HepG2 (cell line): ENCODE results near the gene SMPD1. TPM values are rescaled to one million over a fixed set of nuclear protein-coding genes. Genes with fewer than 3 reads are reported as not detected.
A peak's percentile ranks its signal among the peaks of the same experiment; 100 is the strongest.

ENCODE experiments used
- ATAC-seq: fragments of 200-7000 bp; cut with Tn5 transposase; 3 replicates; pipeline ENCODE4 v1.9.1; 2020; ENCODE audit warnings: mild to moderate bottlenecking, moderate library complexity
- BruUV-seq: library from RNA; stranded (reverse); fragments of 400-500 nt; replicated peaks from 2 replicates; lab custom pipeline; 2021; lab: Mats Ljungman, UMichigan
- CTCF ChIA-PET: fragments of 300-600 bp; formaldehyde crosslinking; extraction: SDS; loops from one replicate; lab custom pipeline; 2021; ENCODE audit warnings: low total read pairs, inconsistent platforms, low intra/inter-chr PET ratio; lab: Yijun Ruan, JAX
- POLR2A ChIA-PET: fragments of 350-600 bp; sonication (Branson Sonifier 250); formaldehyde crosslinking; loops from one replicate; lab custom pipeline; 2020; ENCODE audit warnings: antibody characterized with exemption, inconsistent platforms; lab: Yijun Ruan, JAX
- DNase-seq: peaks from one replicate; pipeline ENCODE4 v3.0.0-alpha.2; 2015; ENCODE audit warnings: low spot score
- FAIRE-seq: peaks from 3 replicates; lab custom pipeline; 2011; peaks lifted over from hg19 to GRCh38; lab: Jason Lieb, UNC
- H2AFZ ChIP-seq: one replicate; pipeline ENCODE4 v1.6.1; 2011; ENCODE audit warnings: low read length, inconsistent platforms
- H3K27ac ChIP-seq: fragments of 300-600 bp; 3 replicates; pipeline ENCODE4 v1.8.0; 2011; ENCODE audit warnings: mixed run types, mild to moderate bottlenecking, mixed read lengths, low read length, inconsistent platforms; ENCODE audit not compliant: insufficient read depth; ENCODE audit errors: extremely low read length
- H3K27me3 ChIP-seq, 2 experiments: fragments of 200-600 bp in 1 of 2; 2 replicates in 1 of 2; 3 replicates in 1 of 2; pipeline versions ENCODE4 v1.6.0 to v1.8.0; 2011; ENCODE audit warnings: low read length in 2 of 2, mild to moderate bottlenecking in 2 of 2, moderate library complexity in 2 of 2, inconsistent platforms in 1 of 2; ENCODE audit not compliant: insufficient read depth in 2 of 2, control insufficient read depth in 1 of 2
- H3K36me3 ChIP-seq, 2 experiments: fragments of 200-600 bp in 1 of 2; replicated peaks in 1 of 2; 2 replicates in 1 of 2; 3 replicates in 1 of 2; pipeline versions ENCODE4 v1.5.1 to v1.8.0; 2011; ENCODE audit warnings: low read length in 2 of 2, inconsistent platforms in 1 of 2; ENCODE audit not compliant: insufficient read depth in 2 of 2, control insufficient read depth in 1 of 2
- H3K4me1 ChIP-seq: 2 replicates; pipeline ENCODE4 v1.5.1; 2012; ENCODE audit warnings: low read length, inconsistent platforms; ENCODE audit not compliant: insufficient read depth
- H3K4me2 ChIP-seq: 2 replicates; pipeline ENCODE4 v1.6.0; 2011; ENCODE audit warnings: low read depth, low read length, inconsistent platforms
- H3K4me3 ChIP-seq, 3 experiments: fragments of 200-600 bp in 1 of 3; sonication (generic), shearing (Covaris generic) in 1 of 3; replicated peaks in 1 of 3; 2 replicates each; pipeline ENCODE4 v1.5.1; 2011 to 2016; ENCODE audit warnings: low read length in 3 of 3, inconsistent platforms in 2 of 3, low read depth in 2 of 3, mild to moderate bottlenecking in 2 of 3, control low read depth in 1 of 3, mixed read lengths in 1 of 3; ENCODE audit not compliant: insufficient read depth in 1 of 3
- H3K79me2 ChIP-seq: one replicate; pipeline ENCODE4 v1.6.1; 2011; ENCODE audit warnings: low read length, inconsistent platforms; ENCODE audit not compliant: insufficient read depth
- H3K9ac ChIP-seq: 2 replicates; pipeline ENCODE4 v1.6.0; 2011; ENCODE audit warnings: mild to moderate bottlenecking, low read depth, low read length, inconsistent platforms; ENCODE audit not compliant: insufficient read depth
- H3K9me3 ChIP-seq: 2 replicates; pipeline ENCODE4 v1.5.1; 2012; ENCODE audit warnings: mild to moderate bottlenecking, low read length
- H4K20me1 ChIP-seq: 2 replicates; pipeline ENCODE4 v1.6.0; 2011; ENCODE audit warnings: inconsistent platforms, mild to moderate bottlenecking, low read length, moderate library complexity; ENCODE audit not compliant: insufficient read depth
- AGO2 ChIP-seq: fragments of 200-400 bp; formaldehyde crosslinking; optimal IDR thresholded peaks from 2 replicates; pipeline ENCODE3; 2017; ENCODE audit warnings: mild to moderate bottlenecking, low read depth, low read length, moderate library complexity
- MXD4 ChIP-seq: IDR thresholded peaks from 2 replicates; pipeline ENCODE4 v1.6.1; 2016; ENCODE audit warnings: mild to moderate bottlenecking, missing biosample characterization, missing genetic modification reagents
- MYC ChIP-seq: sonication (generic); formaldehyde crosslinking; IDR thresholded peaks from 2 replicates; pipeline ENCODE4 v1.9.0; 2021; ENCODE audit warnings: missing genetic modification reagents, borderline replicate concordance
- NONO ChIP-seq, 2 experiments: fragments of 450-650 bp in 1 of 2; sonication (generic) in 1 of 2; formaldehyde crosslinking in 1 of 2; IDR thresholded peaks in 1 of 2; conservative IDR thresholded peaks in 1 of 2; 2 replicates each; pipeline versions ENCODE4 v1.6.1 to v1.8.0; 2017 to 2022; ENCODE audit warnings: mild to moderate bottlenecking in 1 of 2, missing genetic modification reagents in 1 of 2, moderate library complexity in 1 of 2
- PCBP2 ChIP-seq: fragments of 200-400 bp; formaldehyde crosslinking; optimal IDR thresholded peaks from 2 replicates; pipeline ENCODE3; 2018; ENCODE audit warnings: low read length, low read depth; ENCODE audit not compliant: poor library complexity, severe bottlenecking
- RXRB ChIP-seq: IDR thresholded peaks from 2 replicates; pipeline ENCODE4 v1.6.1; 2016; ENCODE audit warnings: borderline replicate concordance, missing genetic modification reagents, missing compliant biosample characterization
- ZBTB40 ChIP-seq, 2 experiments: fragments of 450-650 bp in 1 of 2; sonication (generic) in 1 of 2; formaldehyde crosslinking in 1 of 2; IDR thresholded peaks; 2 replicates each; pipeline versions ENCODE4 v1.6.1 to v1.8.0; 2016 to 2022; ENCODE audit warnings: antibody characterized with exemption in 1 of 2, mild to moderate bottlenecking in 1 of 2, missing genetic modification reagents in 1 of 2
- ZBTB7B ChIP-seq: sonication (generic); formaldehyde crosslinking; IDR thresholded peaks from 2 replicates; pipeline ENCODE4 v1.4.0; 2020; ENCODE audit warnings: missing genetic modification reagents
- ZFP36 ChIP-seq: fragments of 150-350 bp; IDR thresholded peaks from 2 replicates; pipeline ENCODE4 v1.6.1; 2018; ENCODE audit warnings: borderline replicate concordance, low read length, low read depth; ENCODE audit not compliant: partially characterized antibody
- ZNF253 ChIP-seq: sonication (generic); formaldehyde crosslinking; IDR thresholded peaks from 2 replicates; pipeline ENCODE4 v1.8.0; 2022; ENCODE audit warnings: mild to moderate bottlenecking, missing genetic modification reagents, borderline replicate concordance
- ZNF337 ChIP-seq: sonication (generic); formaldehyde crosslinking; IDR thresholded peaks from 2 replicates; pipeline ENCODE4 v1.5.1; 2020; ENCODE audit warnings: missing genetic modification reagents, low read depth, mild to moderate bottlenecking, borderline replicate concordance
- ZNF33A ChIP-seq: sonication (generic); formaldehyde crosslinking; IDR thresholded peaks from 2 replicates; pipeline ENCODE4 v1.5.1; 2020; ENCODE audit warnings: missing genetic modification reagents, mild to moderate bottlenecking, moderate library complexity, borderline replicate concordance
- ZNF567 ChIP-seq: sonication (generic); formaldehyde crosslinking; IDR thresholded peaks from 2 replicates; pipeline ENCODE4 v1.8.1; 2023; ENCODE audit warnings: mild to moderate bottlenecking, missing genetic modification reagents, borderline replicate concordance
- WGBS: methylation state at CpG from one replicate; pipeline ENCODE4 v1.1.6; 2017; ENCODE audit warnings: low lambda C conversion rate; 5-methylcytosine and 5-hydroxymethylcytosine counted together
- in situ Hi-C: cut with HindIII; loops from 2 replicates; pipeline ENCODE4 v1.10.0; 2017; ENCODE audit warnings: low pct_unique_long_range_greater_than_20kb; ENCODE audit not compliant: extremely low pct_ligation_motif_present
- intact Hi-C: fragments of 100-400 bp; cut with micrococcal nuclease; formaldehyde crosslinking; loops from one replicate; pipeline ENCODE4 v1.10.0; 2022; ENCODE audit not compliant: unreplicated experiment
- polyA plus RNA-seq, 8 experiments: library from polyadenylated mRNA; depleted of rRNA in 3 of 8; stranded (reverse) in 7 of 8; unstranded in 1 of 8; fragments of >200 nt; fragmentation: Illumina TruSeq in 4 of 8; extraction: Trizol in 4 of 8; gene quantifications; 2 replicates each; pipeline versions ENCODE4 v1.2.1 to v1.2.3, GENCODE V29; 2011 to 2016; ENCODE audit warnings: low read depth in 4 of 8, missing spikeins in 1 of 8, mixed read lengths in 1 of 8; ENCODE audit not compliant: insufficient read depth in 1 of 8
- total RNA-seq, 5 experiments: library from RNA; depleted of rRNA; stranded (reverse); fragments of >200 nt; fragmentation: Illumina TruSeq; extraction: Trizol; gene quantifications; 2 replicates each; pipeline ENCODE4 v1.2.3, GENCODE V29; 2016; ENCODE audit warnings: low read depth in 1 of 5

The SMPD1 gene
- total and polyA plus RNA-seq, 2 of the 13 experiments (the other 11 are each of a cell fraction or from before 2014, with no cell fraction given), result 6.3 to 8.4 TPM

DNA sequence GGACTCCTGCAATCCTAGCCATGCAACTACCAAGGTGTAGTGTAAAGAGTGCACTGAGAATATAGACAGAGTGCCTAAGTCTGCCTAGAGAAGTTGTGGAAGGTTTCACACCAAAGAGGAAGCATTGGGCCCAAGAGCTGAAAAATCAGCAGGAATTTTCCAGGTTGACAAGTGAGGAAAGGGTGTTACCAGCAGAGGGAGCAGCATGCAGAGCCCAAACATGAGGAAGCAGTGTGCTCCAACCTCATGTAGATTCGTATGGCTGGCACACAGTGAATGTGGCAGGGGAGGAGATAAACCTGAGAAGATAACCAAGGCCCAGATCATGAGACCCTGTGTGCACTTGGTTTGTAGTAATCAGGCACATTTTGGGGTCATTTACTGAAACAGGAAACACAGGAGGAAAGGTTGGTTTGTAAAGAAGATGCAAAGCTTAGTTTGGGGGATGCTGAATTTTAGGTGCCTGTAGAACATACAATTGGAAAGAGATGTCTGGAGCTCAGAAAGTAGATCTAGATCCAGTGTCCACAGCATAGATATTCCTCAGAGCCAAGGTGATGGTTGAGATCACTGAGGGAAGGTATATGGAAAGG lies 48.8 kb downstream of the SMPD1 start (continued):
- TF ChIP-seq RXRB, result no peak
- TF ChIP-seq PCBP2, result no peak
- TF ChIP-seq MYC (CRISPR knock-in tag), result no peak
- 0 out of 2 replicates have a peak, but pooled peaks have one; percentile 56 for TF ChIP-seq MXD4 (CRISPR knock-in tag)
- no peak for TF ChIP-seq NONO (IDR thresholded peaks at IDR 0.05)
- TF ChIP-seq NONO (CRISPR knock-in tag; conservative IDR thresholded peaks at IDR 0.05), result peak; percentile 43; the same call in 1 of the 2 replicates
- no peak for TF ChIP-seq AGO2
- TF ChIP-seq ZNF253 (CRISPR knock-in tag), result no peak
- TF ChIP-seq ZNF33A (CRISPR knock-in tag), result no peak

DNA sequence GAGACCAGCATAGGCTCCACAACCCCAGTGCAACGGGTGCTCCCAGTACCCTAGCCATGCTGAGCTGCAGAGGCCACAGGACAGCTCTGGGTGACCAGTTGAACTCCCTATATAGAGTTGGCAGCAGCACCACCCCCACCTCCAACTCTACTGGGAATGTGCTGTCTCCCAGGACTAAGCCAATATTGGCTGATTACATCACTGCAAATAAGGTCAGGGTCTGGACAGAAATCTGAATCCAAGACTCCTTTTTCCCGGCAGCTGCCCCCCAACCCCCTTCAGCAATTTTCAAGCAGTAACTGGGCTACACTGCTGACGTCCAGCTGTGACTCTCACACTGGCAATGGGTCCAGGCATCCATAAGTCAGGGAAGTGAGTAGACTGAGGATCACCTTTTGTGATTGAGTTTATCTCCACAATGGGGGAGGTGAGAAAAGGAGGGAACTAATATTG lies 50.7 kb downstream of the SMPD1 start, which contains the start of gene HPX:
TSS of gene HPX (minus strand) at position 82 of the 453 bp plus-strand sequence. CDS start at position 58, 24 bp downstream.
- Histone ChIP-seq H4K20me1 (no peaks in the 10 kb centered on the region), H3K4me2 (peak within 1 kb of the TSS; percentile 82), H3K36me3 (no peaks in the 10 kb centered on the region), H3K9ac (peak within 1 kb of the TSS; percentile 29), H2AFZ (no peak within 1 kb of the TSS), H3K4me1 (peaks cover 59% of the 10 kb centered on the region), H3K79me2 (no peaks in the 10 kb centered on the region), H3K27me3 (no peaks in the 10 kb centered on the region; a peak in 1 of 5 replicates), H3K4me3 (peak within 1 kb of the TSS; percentile 10 to 38 (median 10); a peak in 4 of 6 replicates), H3K27ac (no peak within 1 kb of the TSS), H3K9me3 (no peaks in the 10 kb centered on the region)
- CTCF ChIA-PET, result no interaction called here
- in situ Hi-C loops (loop anchor here (5.0 kb wide), 1 partner anchor 59 kb away; no protein-coding TSS in a partner anchor), intact Hi-C loops (loop anchor here (2.0 to 5.0 kb wide), 2 partner anchors 32 to 49 kb away; partner anchors contain the start of genes SMPD1 and TRIM3)
- 0% methylated on average over 3 of the region's 3 CpGs for WGBS
- DNase-seq (peak; percentile 86), FAIRE-seq (peak; percentile 81), ATAC-seq (peak; percentile 90)
- no TSS peak for BruUV-seq
- POLR2A ChIA-PET, result interaction anchor here (0.6 to 3.9 kb wide), 14 partner anchors 11 to 242 kb away, joined by 3 to 22 read pairs (median 8); partner anchors contain the start of genes APBB1, ARFIP2, MRPL17 and SMPD1
- TF ChIP-seq ZBTB40 (IDR thresholded peaks at IDR 0.05) (no peak), ZBTB40 (CRISPR knock-in tag; IDR thresholded peaks at IDR 0.05) (no peak), ZNF337 (CRISPR knock-in tag) (no peak), ZBTB7B (CRISPR knock-in tag) (peak; percentile 71), ZNF567 (CRISPR knock-in tag) (no peak; the same call in 1 of the 2 replicates), ZFP36 (no peak)
